Mesenchymal stem cell (in vitro differentiated cells and primary cell): ENCODE measurements around the gene STON2.

Source experiments
- DNase-seq: peaks from one replicate; pipeline ENCODE4 v3.0.0-alpha.2; 2013
- H2AFZ ChIP-seq: one replicate; pipeline ENCODE4 v1.6.1; 2013; ENCODE audit warnings: low read depth, mild to moderate bottlenecking, control low read depth, inconsistent platforms, low read length, moderate library complexity
- H2AK5ac ChIP-seq: 2 replicates; pipeline ENCODE4 v1.6.1; 2013; ENCODE audit warnings: low read length, moderate library complexity, mild to moderate bottlenecking, inconsistent platforms; ENCODE audit not compliant: severe bottlenecking
- H2BK120ac ChIP-seq: one replicate; pipeline ENCODE4 v1.6.1; 2013; ENCODE audit warnings: low read depth, mild to moderate bottlenecking, inconsistent platforms, low read length, moderate library complexity
- H2BK12ac ChIP-seq, 2 experiments: one replicate each; pipeline ENCODE4 v1.6.1; 2013; ENCODE audit warnings: inconsistent platforms in 2 of 2, low read length in 2 of 2, mild to moderate bottlenecking in 2 of 2, moderate library complexity in 2 of 2, control low read depth in 1 of 2
- H2BK15ac ChIP-seq: one replicate; pipeline ENCODE4 v1.6.1; 2013; ENCODE audit warnings: mild to moderate bottlenecking, low read depth, inconsistent platforms; ENCODE audit not compliant: poor library complexity, severe bottlenecking
- H2BK5ac ChIP-seq: 2 replicates; pipeline ENCODE4 v1.6.1; 2013; ENCODE audit warnings: low read depth, mild to moderate bottlenecking, low read length, control low read depth, inconsistent platforms; ENCODE audit not compliant: poor library complexity, severe bottlenecking
- H3K14ac ChIP-seq, 2 experiments: one replicate each; pipeline ENCODE4 v1.6.1; 2013; ENCODE audit warnings: inconsistent platforms in 2 of 2, low read length in 2 of 2, control low read depth in 1 of 2, mild to moderate bottlenecking in 1 of 2, moderate library complexity in 1 of 2
- H3K18ac ChIP-seq, 2 experiments: one replicate each; pipeline ENCODE4 v1.6.1; 2013; ENCODE audit warnings: inconsistent platforms in 2 of 2, low read length in 2 of 2, control low read depth in 1 of 2, low read depth in 1 of 2, mild to moderate bottlenecking in 1 of 2
- H3K23ac ChIP-seq, 2 experiments: one replicate each; pipeline ENCODE4 v1.6.1; 2013; ENCODE audit warnings: inconsistent platforms in 2 of 2, low read length in 2 of 2, mild to moderate bottlenecking in 2 of 2, moderate library complexity in 2 of 2, control low read depth in 1 of 2
- H3K27ac ChIP-seq: 2 replicates; pipeline ENCODE4 v1.5.1; 2013; ENCODE audit warnings: mild to moderate bottlenecking, moderate library complexity, low read length, control low read depth, inconsistent platforms; ENCODE audit not compliant: poor library complexity, severe bottlenecking
- H3K27me3 ChIP-seq, 2 experiments: 2 replicates each; pipeline versions ENCODE4 v1.6.1 to v1.7.0; 2013; ENCODE audit warnings: low read length in 2 of 2, mild to moderate bottlenecking in 2 of 2, moderate library complexity in 2 of 2, control low read depth in 1 of 2, inconsistent platforms in 1 of 2; ENCODE audit not compliant: control insufficient read depth in 1 of 2, insufficient read depth in 1 of 2
- H3K36me3 ChIP-seq, 2 experiments: 2 replicates each; pipeline versions ENCODE4 v1.6.1 to v1.7.0; 2013; ENCODE audit warnings: low read length in 2 of 2, control low read depth in 1 of 2, inconsistent platforms in 1 of 2, low read depth in 1 of 2, mild to moderate bottlenecking in 1 of 2; ENCODE audit not compliant: insufficient read depth in 2 of 2, control insufficient read depth in 1 of 2
- H3K4ac ChIP-seq, 2 experiments: one replicate each; pipeline ENCODE4 v1.6.1; 2013; ENCODE audit warnings: inconsistent platforms in 2 of 2, low read length in 2 of 2, mild to moderate bottlenecking in 2 of 2, moderate library complexity in 2 of 2, control low read depth in 1 of 2, low read depth in 1 of 2
- H3K4me1 ChIP-seq: 2 replicates; pipeline ENCODE4 v1.6.1; 2013; ENCODE audit warnings: low read depth, low read length, control low read depth; ENCODE audit not compliant: control insufficient read depth, insufficient read depth
- H3K4me2 ChIP-seq: 2 replicates; pipeline ENCODE4 v1.6.1; 2013; ENCODE audit warnings: low read length, mild to moderate bottlenecking, inconsistent platforms; ENCODE audit not compliant: poor library complexity, severe bottlenecking
- H3K4me3 ChIP-seq, 2 experiments: 2 replicates each; pipeline versions ENCODE4 v1.5.1 to v1.7.0; 2013; ENCODE audit warnings: low read length in 2 of 2, mild to moderate bottlenecking in 2 of 2, control low read depth in 1 of 2, low read depth in 1 of 2; ENCODE audit not compliant: insufficient read depth in 1 of 2
- H3K79me1 ChIP-seq: replicated peaks from 2 replicates; pipeline ENCODE4 v1.6.1; 2013; ENCODE audit warnings: mild to moderate bottlenecking, control low read depth, low read length, inconsistent platforms; ENCODE audit not compliant: poor library complexity, severe bottlenecking
- H3K9ac ChIP-seq: 2 replicates; pipeline ENCODE4 v1.7.0; 2013; ENCODE audit warnings: mild to moderate bottlenecking, low read length, moderate library complexity
- H3K9me3 ChIP-seq: 2 replicates; pipeline ENCODE4 v1.7.0; 2013; ENCODE audit warnings: mild to moderate bottlenecking, low read length; ENCODE audit not compliant: control insufficient read depth
- H4K8ac ChIP-seq: one replicate; pipeline ENCODE4 v1.6.1; 2013; ENCODE audit warnings: inconsistent platforms, mild to moderate bottlenecking, low read length, moderate library complexity
- H4K91ac ChIP-seq: one replicate; pipeline ENCODE4 v1.6.1; 2013; ENCODE audit warnings: mild to moderate bottlenecking, low read length, inconsistent platforms
- WGBS: methylation state at CpG from one replicate; pipeline ENCODE4 v1.1.7; 2013; ENCODE audit warnings: mixed read lengths; 5-methylcytosine and 5-hydroxymethylcytosine counted together

STON2 gene

DNA sequence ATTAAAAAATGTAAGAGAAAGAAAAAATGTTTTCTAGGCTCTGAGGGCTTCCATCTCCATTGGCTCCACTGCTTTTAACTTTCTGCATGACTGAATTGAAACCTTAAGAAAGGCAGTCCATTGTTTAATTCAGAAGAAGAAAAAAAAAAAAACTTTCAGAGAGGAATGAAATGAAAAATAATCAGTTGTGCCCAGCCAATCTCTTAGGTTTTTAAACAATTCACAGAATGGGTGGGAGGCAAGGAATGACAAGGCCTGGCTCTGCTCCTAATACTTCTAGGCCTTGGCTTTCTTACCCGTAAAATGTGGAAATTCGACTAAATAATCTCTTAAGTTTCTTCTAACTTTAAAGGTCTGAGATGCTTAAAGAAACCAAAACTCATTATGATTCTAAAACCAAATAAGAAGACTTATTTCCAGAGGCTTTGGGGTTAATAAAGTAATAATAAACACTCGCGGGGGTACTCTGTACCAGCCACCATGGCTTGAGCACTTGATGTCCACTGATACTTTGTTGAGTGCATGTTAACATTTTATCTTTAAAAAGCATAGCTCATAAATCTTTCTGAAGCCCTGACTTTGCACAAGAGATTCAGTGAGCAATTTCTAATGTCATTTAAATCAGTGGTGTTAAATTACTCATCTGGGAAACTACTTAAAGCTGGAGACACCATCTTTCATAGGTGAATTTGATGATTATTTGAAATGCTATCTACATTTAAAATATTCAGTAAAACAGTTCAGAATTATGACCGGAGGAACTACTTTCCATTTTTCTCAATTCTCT is 49.6 kb downstream of the STON2 start:
- H3K23ac ChIP-seq, result no peak overlapping the region
- WGBS, result 83% methylated on average over 2 of the region's 5 CpGs

GRCh38 chr14:81348061-81348460 is 52.1 kb downstream of the STON2 start:
- Histone ChIP-seq H3K14ac (no peak overlapping the region), H3K4ac (no peak overlapping the region), H3K27ac (no peak overlapping the region), H2AFZ (no peak overlapping the region), H2BK12ac (no peak overlapping the region), H4K91ac (no peak overlapping the region), H4K8ac (no peak overlapping the region), H3K36me3 (no peaks in the 10 kb centered on the region), H3K23ac (no peak overlapping the region), H3K4me1 (no peaks in the 10 kb centered on the region), H2BK15ac (no peak overlapping the region), H2BK5ac (no peak overlapping the region), H3K9ac (no peak overlapping the region), H2BK120ac (no peak overlapping the region), H3K4me2 (no peak overlapping the region), H2AK5ac (no peak overlapping the region), H3K4me3 (no peak overlapping the region), H3K18ac (no peak overlapping the region), H3K79me1 (no peaks in the 10 kb centered on the region), H3K9me3 (no peaks in the 10 kb centered on the region), H3K27me3 (no peaks in the 10 kb centered on the region)
- no peak for DNase-seq
- WGBS, result 80% methylated on average over 2 of the region's 2 CpGs

More for the DNA sequence above, 49.6 kb downstream of the STON2 start:
- Histone ChIP-seq H4K91ac (no peak overlapping the region), H3K14ac (no peak overlapping the region), H3K18ac (no peak overlapping the region), H2BK12ac (no peak overlapping the region), H2AK5ac (no peak overlapping the region), H3K9me3 (peaks cover 15% of the 10 kb centered on the region), H3K9ac (no peak overlapping the region), H2BK15ac (no peak overlapping the region), H2BK5ac (no peak overlapping the region), H3K36me3 (no peaks in the 10 kb centered on the region), H3K4me2 (no peak overlapping the region), H2BK120ac (no peak overlapping the region), H3K27me3 (no peaks in the 10 kb centered on the region), H3K4ac (no peak overlapping the region), H3K4me3 (no peak overlapping the region), H2AFZ (no peak overlapping the region), H4K8ac (no peak overlapping the region), H3K4me1 (no peaks in the 10 kb centered on the region), H3K27ac (no peak overlapping the region), H3K79me1 (no peaks in the 10 kb centered on the region)
- DNase-seq, result no peak

- no peaks in the 10 kb centered on the region for H3K4me1 ChIP-seq
- H4K8ac ChIP-seq, result no peak overlapping the region
- H3K36me3 ChIP-seq, result no peaks in the 10 kb centered on the region
- no peaks in the 10 kb centered on the region for H3K9me3 ChIP-seq
- no peak overlapping the region for H2BK5ac ChIP-seq
- H3K27ac ChIP-seq, result no peak overlapping the region
- no peak overlapping the region for H3K18ac ChIP-seq
- H3K27me3 ChIP-seq, result no peaks in the 10 kb centered on the region
- no peak overlapping the region for H3K23ac ChIP-seq
- 94% methylated on average over 2 of the region's 2 CpGs for WGBS
- H4K91ac ChIP-seq, result no peak overlapping the region
- no peaks in the 10 kb centered on the region for H3K79me1 ChIP-seq
- H2BK120ac ChIP-seq, result no peak overlapping the region
- H3K14ac ChIP-seq, result no peak overlapping the region
- H2AFZ ChIP-seq, result no peak overlapping the region
- no peak overlapping the region for H3K4me2 ChIP-seq
- no peak overlapping the region for H2BK12ac ChIP-seq
- H2AK5ac ChIP-seq, result no peak overlapping the region
- H3K9ac ChIP-seq, result no peak overlapping the region
- no peak overlapping the region for H2BK15ac ChIP-seq
- DNase-seq, result no peak
- no peak overlapping the region for H3K4me3 ChIP-seq
- no peak overlapping the region for H3K4ac ChIP-seq
Observed at GRCh38 chr14:81345781-81346180, 54.3 kb downstream of the STON2 start.

DNA sequence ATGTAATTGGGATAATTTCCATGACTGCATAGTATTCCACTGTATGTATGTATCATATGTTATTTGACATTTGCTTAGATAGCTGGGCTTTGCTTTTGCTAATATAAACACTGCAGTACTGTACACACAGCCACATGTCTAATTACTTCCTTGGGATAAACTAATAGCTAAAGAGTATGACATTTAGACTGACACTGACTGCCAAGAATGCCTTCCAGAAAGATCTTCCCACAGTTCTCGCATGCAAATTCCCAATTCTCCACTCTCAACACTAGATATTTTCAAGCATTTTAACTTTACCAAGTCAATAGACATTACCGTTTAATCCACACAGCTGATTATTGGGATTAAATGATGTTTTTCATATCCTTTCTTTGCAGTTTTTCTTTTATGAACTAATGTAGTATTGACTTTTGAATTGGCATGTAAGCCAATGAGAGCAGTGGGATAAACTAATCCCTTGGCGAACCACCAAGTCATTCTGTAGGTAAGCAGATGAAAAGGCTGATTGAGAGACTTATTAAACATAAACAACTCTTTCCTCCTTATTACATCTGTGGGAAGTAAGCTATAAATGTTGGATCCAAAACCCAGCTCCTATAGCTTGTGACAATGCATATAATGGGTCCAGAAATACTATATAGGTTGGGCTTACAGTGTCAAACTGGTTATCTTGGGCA is 55.5 kb downstream of the STON2 start:
- no peak overlapping the region for H2BK12ac ChIP-seq
- no peaks in the 10 kb centered on the region for H3K27me3 ChIP-seq
- no peak for DNase-seq
- no peaks in the 10 kb centered on the region for H3K9me3 ChIP-seq
- H2AFZ ChIP-seq, result no peak overlapping the region
- H3K14ac ChIP-seq, result no peak overlapping the region
- no peak overlapping the region for H3K4ac ChIP-seq
- H2BK120ac ChIP-seq, result no peak overlapping the region
- H4K8ac ChIP-seq, result no peak overlapping the region
- H3K18ac ChIP-seq, result no peak overlapping the region
- H4K91ac ChIP-seq, result no peak overlapping the region
- H3K79me1 ChIP-seq, result no peaks in the 10 kb centered on the region
- WGBS, result 100% methylated on average over 1 of the region's 3 CpGs
- H3K23ac ChIP-seq, result no peak overlapping the region
- no peak overlapping the region for H2BK15ac ChIP-seq
- no peak overlapping the region for H2BK5ac ChIP-seq
- H3K4me2 ChIP-seq, result no peak overlapping the region
- H3K27ac ChIP-seq, result no peak overlapping the region
- H3K4me3 ChIP-seq, result no peak overlapping the region
- no peaks in the 10 kb centered on the region for H3K4me1 ChIP-seq
- no peak overlapping the region for H3K9ac ChIP-seq
- no peaks in the 10 kb centered on the region for H3K36me3 ChIP-seq
- H2AK5ac ChIP-seq, result no peak overlapping the region
